NCI-H510A (cell line): Measurements from ENCODE around the gene EML3.
"Not testable (repeated sequence)": the region's sequence is repeated elsewhere in the genome, so short reads cannot be mapped to it uniquely, and the experiment has no call there.

ENCODE experiments used
- DNase-seq: peaks from one replicate; lab custom pipeline; 2025; lab: John Stamatoyannopoulos, UW

The EML3 gene

GRCh38 chr11:62600367-62601121 lies 12.0 kb downstream of the EML3 start:
- DNase-seq: no peak

- no peak for DNase-seq
Measured at GRCh38 chr11:62599901-62600300, 12.7 kb downstream of the EML3 start.

- DNase-seq: peak; percentile 97
Measured at GRCh38 chr11:62599069-62599696, 13.4 kb downstream of the EML3 start.

- no peak for DNase-seq
Measured at GRCh38 chr11:62595124-62595523, 17.5 kb downstream of the EML3 start.

- no peak for DNase-seq
Measured at GRCh38 chr11:62593434-62594044, 19.0 kb downstream of the EML3 start.

- DNase-seq: no peak
Measured at GRCh38 chr11:62592989-62593421, 19.6 kb downstream of the EML3 start.

- DNase-seq: no peak
Measured at GRCh38 chr11:62592146-62592815, 20.3 kb downstream of the EML3 start.

- DNase-seq: peak; percentile 98
Measured at GRCh38 chr11:62591448-62592145, 21.0 kb downstream of the EML3 start, which contains the start of gene TUT1. TSS of gene TUT1 (minus strand) at chr11:62591523. CDS start at chr11:62591485, 38 bp downstream.

- DNase-seq: no peak
Measured at GRCh38 chr11:62588966-62589637, 23.5 kb downstream of the EML3 start.

- DNase-seq: not testable (repeated sequence)
Measured at GRCh38 chr11:62585356-62585755, 27.2 kb downstream of the EML3 start.

- DNase-seq: not testable (repeated sequence)
Measured at GRCh38 chr11:62581735-62582134, 30.8 kb downstream of the EML3 start.

GRCh38 chr11:62580959-62581715 lies 31.4 kb downstream of the EML3 start:
- no peak for DNase-seq

- DNase-seq: no peak
Measured at GRCh38 chr11:62579252-62579651, 33.3 kb downstream of the EML3 start.

- no peak for DNase-seq
Measured at GRCh38 chr11:62578541-62578940, 34.0 kb downstream of the EML3 start.

GRCh38 chr11:62577046-62577714 lies 35.4 kb downstream of the EML3 start:
- no peak for DNase-seq

- DNase-seq: no peak
Measured at GRCh38 chr11:62575837-62576236, 36.7 kb downstream of the EML3 start.

- no peak for DNase-seq
Measured at GRCh38 chr11:62575156-62575555, 37.4 kb downstream of the EML3 start.

- DNase-seq: no peak
Measured at GRCh38 chr11:62574363-62575071, 38.1 kb downstream of the EML3 start.
